Sigmoid colon (tissue), 7 donors: ENCODE results near the gene SCEL. TPM values are rescaled to one million over a fixed set of nuclear protein-coding genes. Genes with fewer than 3 reads are reported as not detected.

ENCODE experiments used
- DNase-seq: peaks from one replicate; pipeline ENCODE4 v3.0.0-alpha.2; 2019
- H3K27ac ChIP-seq, 4 donors: fragments of 200-600 bp; sonication (generic); one replicate each; pipeline ENCODE4 v1.5.1; 2016 to 2019; ENCODE audit warnings: mild to moderate bottlenecking in 1 of 4
- H3K27me3 ChIP-seq, 3 donors: fragments of 200-600 bp; sonication (generic); one replicate each; pipeline ENCODE4 v1.5.1; 2019; ENCODE audit warnings: mild to moderate bottlenecking in 1 of 3
- H3K36me3 ChIP-seq, 4 donors: fragments of 200-600 bp; sonication (generic); one replicate each; pipeline ENCODE4 v1.5.1; 2016 to 2019
- H3K4me1 ChIP-seq, 4 donors: fragments of 200-600 bp; sonication (generic); one replicate each; pipeline ENCODE4 v1.5.1; 2017 to 2019
- H3K4me3 ChIP-seq, 4 donors: fragments of 200-600 bp; sonication (generic); one replicate each; pipeline ENCODE4 v1.5.1; 2017 to 2019; ENCODE audit warnings: mild to moderate bottlenecking in 2 of 4, moderate library complexity in 1 of 4
- H3K9me3 ChIP-seq, 4 donors: fragments of 200-600 bp in 3 of 4; sonication (generic) in 3 of 4; one replicate each; pipeline versions ENCODE4 v1.5.1 to v1.6.1; 2013 to 2019
- CTCF ChIP-seq, 4 experiments: fragments of 450-650 bp in 3 of 4; fragments of 200-600 bp in 1 of 4; IDR thresholded peaks; one replicate each; pipeline ENCODE4 v1.5.1; 2016 to 2019; ENCODE audit warnings: antibody characterized with exemption in 4 of 4, mild to moderate bottlenecking in 3 of 4, moderate library complexity in 2 of 4
- EP300 ChIP-seq, 4 donors: sonication (generic); formaldehyde crosslinking; IDR thresholded peaks; one replicate each; pipeline ENCODE4 v1.6.1; 2017; ENCODE audit warnings: antibody characterized with exemption in 4 of 4
- POLR2A ChIP-seq, 2 donors: fragments of 450-650 bp; IDR thresholded peaks; one replicate each; pipeline ENCODE4 v1.6.1; 2016; ENCODE audit warnings: antibody characterized with exemption in 2 of 2, mild to moderate bottlenecking in 2 of 2, moderate library complexity in 2 of 2
- POLR2AphosphoS5 ChIP-seq, 4 donors: sonication (generic); formaldehyde crosslinking; IDR thresholded peaks; one replicate each; pipeline ENCODE4 v1.6.1; 2017; ENCODE audit warnings: antibody characterized with exemption in 4 of 4
- WGBS, 2 donors: extraction: QIAGEN DNeasy Blood & Tissue Kit; methylation state at CpG; one replicate each; pipeline ENCODE4 v1.1.7; 2013; 5-methylcytosine and 5-hydroxymethylcytosine counted together
- intact Hi-C: fragments of 100-400 bp; cut with DNase I; formaldehyde crosslinking; loops from one replicate; pipeline ENCODE4 v1.15.1; 2023
- polyA plus RNA-seq, 3 donors: library from polyadenylated mRNA; stranded (reverse); fragments of 200-250 nt; gene quantifications; one replicate each; pipeline ENCODE4 v1.2.3, GENCODE V29; 2013
- total RNA-seq, 4 donors: library from RNA; depleted of rRNA; stranded (reverse); fragments of >200 nt; gene quantifications; one replicate each; pipeline ENCODE4 v1.1.0, GENCODE V29; 2016
- donor health status: healthy with polysubstance abuse.
- donor health status: Bipolar disorder and iron deficiency.
- donor health status: healthy.

Gene SCEL
- total and polyA plus RNA-seq, 7 donors: 0.54 to 2.4 (median 2.1) TPM; not detected in 4

- DNase-seq: no peak
- peaks cover 0 to 18% (median 6%) of the 10 kb centered on the region in 4 donors for H3K4me1 ChIP-seq
- no peak overlapping the region for H3K27ac ChIP-seq
- TF ChIP-seq POLR2A (IDR thresholded peaks at IDR 0.05) (no peak), EP300 (IDR thresholded peaks at IDR 0.05) (no peak), POLR2AphosphoS5 (IDR thresholded peaks at IDR 0.05) (no peak), CTCF (IDR thresholded peaks at IDR 0.05) (no peak)
- H3K27me3 ChIP-seq: no peaks in the 10 kb centered on the region
- intact Hi-C loops: no loop called here
- H3K9me3 ChIP-seq: no peaks in the 10 kb centered on the region
- H3K36me3 ChIP-seq: no peaks in the 10 kb centered on the region
- H3K4me3 ChIP-seq: no peak overlapping the region
- 99% methylated on average over 3 of the region's 3 CpGs for WGBS, 2 donors
Observed at GRCh38 chr13:77506874-77507273, 28.6 kb upstream of the SCEL start.

GRCh38 chr13:77507931-77508776 is 27.4 kb upstream of the SCEL start:
- Histone ChIP-seq H3K4me1 (peaks cover 0 to 18% (median 6%) of the 10 kb centered on the region in 4 donors), H3K36me3 (no peaks in the 10 kb centered on the region), H3K4me3 (no peak overlapping the region), H3K27me3 (no peaks in the 10 kb centered on the region), H3K27ac (no peak overlapping the region), H3K9me3 (no peaks in the 10 kb centered on the region)
- no peak for TF ChIP-seq POLR2AphosphoS5 (IDR thresholded peaks at IDR 0.05)
- no peak for TF ChIP-seq CTCF (IDR thresholded peaks at IDR 0.05)
- TF ChIP-seq POLR2A (IDR thresholded peaks at IDR 0.05): no peak
- TF ChIP-seq EP300 (IDR thresholded peaks at IDR 0.05): no peak
- intact Hi-C loops: no loop called here
- WGBS, 2 donors: 16 to 56% methylated on average over 5 of the region's 5 CpGs
- DNase-seq: no peak

- no peak for TF ChIP-seq POLR2AphosphoS5 (IDR thresholded peaks at IDR 0.05)
- H3K27ac ChIP-seq: no peak overlapping the region
- peaks cover 0 to 18% (median 6%) of the 10 kb centered on the region in 4 donors for H3K4me1 ChIP-seq
- intact Hi-C loops: no loop called here
- no peaks in the 10 kb centered on the region for H3K36me3 ChIP-seq
- no peak for DNase-seq
- WGBS, 2 donors: 52 to 59% methylated on average over 4 of the region's 4 CpGs
- H3K27me3 ChIP-seq: no peaks in the 10 kb centered on the region
- H3K9me3 ChIP-seq: no peaks in the 10 kb centered on the region
- no peak overlapping the region for H3K4me3 ChIP-seq
Observed at GRCh38 chr13:77508959-77509620, 26.4 kb upstream of the SCEL start.

GRCh38 chr13:77510156-77510555 is 25.4 kb upstream of the SCEL start:
- Histone ChIP-seq H3K27me3 (no peaks in the 10 kb centered on the region), H3K4me1 (peaks cover 0 to 18% (median 6%) of the 10 kb centered on the region in 4 donors), H3K4me3 (no peak overlapping the region), H3K36me3 (no peaks in the 10 kb centered on the region), H3K27ac (no peak overlapping the region), H3K9me3 (no peaks in the 10 kb centered on the region)
- no peak for TF ChIP-seq POLR2AphosphoS5 (IDR thresholded peaks at IDR 0.05)
- no peak for TF ChIP-seq POLR2A (IDR thresholded peaks at IDR 0.05)
- TF ChIP-seq EP300 (IDR thresholded peaks at IDR 0.05): no peak
- TF ChIP-seq CTCF (IDR thresholded peaks at IDR 0.05): no peak
- intact Hi-C loops: no loop called here
- no peak for DNase-seq
- WGBS, 2 donors: 90 to 91% methylated on average over 3 of the region's 3 CpGs

- Histone ChIP-seq H3K4me3 (no peak overlapping the region), H3K36me3 (no peaks in the 10 kb centered on the region), H3K27ac (no peak overlapping the region), H3K4me1 (peaks cover 0 to 18% (median 6%) of the 10 kb centered on the region in 4 donors), H3K9me3 (no peaks in the 10 kb centered on the region), H3K27me3 (no peaks in the 10 kb centered on the region)
- WGBS, 2 donors: 60 to 79% methylated on average over 5 of the region's 5 CpGs
- DNase-seq: no peak
- TF ChIP-seq CTCF (IDR thresholded peaks at IDR 0.05): no peak
- TF ChIP-seq EP300 (IDR thresholded peaks at IDR 0.05): no peak
- TF ChIP-seq POLR2AphosphoS5 (IDR thresholded peaks at IDR 0.05): no peak
- no peak for TF ChIP-seq POLR2A (IDR thresholded peaks at IDR 0.05)
- intact Hi-C loops: no loop called here
Observed at GRCh38 chr13:77511552-77511951, 24.0 kb upstream of the SCEL start.
